Osteocyte (in vitro differentiated cells): Measurements from ENCODE around the gene NOP9. TPM values are rescaled to one million over a fixed set of nuclear protein-coding genes. Genes with fewer than 3 reads are reported as not detected.

Source experiments
- DNase-seq: peaks from one replicate; pipeline ENCODE4 v3.0.0; 2021; ENCODE audit warnings: mixed read lengths; ENCODE audit not compliant: unreplicated experiment; ENCODE audit errors: extremely low spot score
- H3K27ac Mint-ChIP-seq: one replicate; pipeline ENCODE4 v1.8.0; 2021; ENCODE audit warnings: mild to moderate bottlenecking, mixed read lengths; ENCODE audit not compliant: unreplicated experiment
- H3K27me3 Mint-ChIP-seq: one replicate; pipeline ENCODE4 v1.8.0; 2021; ENCODE audit warnings: mixed read lengths; ENCODE audit not compliant: unreplicated experiment
- H3K36me3 Mint-ChIP-seq: one replicate; pipeline ENCODE4 v1.8.0; 2021; ENCODE audit warnings: mixed read lengths; ENCODE audit not compliant: unreplicated experiment
- H3K4me1 Mint-ChIP-seq: one replicate; pipeline ENCODE4 v1.8.0; 2021; ENCODE audit warnings: mixed read lengths; ENCODE audit not compliant: unreplicated experiment
- H3K4me3 Mint-ChIP-seq: one replicate; pipeline ENCODE4 v1.8.0; 2021; ENCODE audit warnings: mild to moderate bottlenecking, moderate library complexity, mixed read lengths; ENCODE audit not compliant: unreplicated experiment
- H3K9me3 Mint-ChIP-seq: one replicate; pipeline ENCODE4 v1.8.0; 2021; ENCODE audit warnings: mixed read lengths; ENCODE audit not compliant: unreplicated experiment
- total RNA-seq: library from RNA; stranded (reverse); gene quantifications from 2 replicates; pipeline ENCODE4 v1.2.1, GENCODE V29; 2021
- TF ChIP-seq, protein P1 (sequence below): fragments of 200-600 bp; sonication (generic); IDR thresholded peaks from 2 replicates; pipeline ENCODE4 v1.5.0; 2021; ENCODE audit warnings: antibody characterized with exemption, mild to moderate bottlenecking, moderate library complexity

NOP9 gene
- total RNA-seq, 1 donor from 2014 or later: 28.2 TPM

DNA sequence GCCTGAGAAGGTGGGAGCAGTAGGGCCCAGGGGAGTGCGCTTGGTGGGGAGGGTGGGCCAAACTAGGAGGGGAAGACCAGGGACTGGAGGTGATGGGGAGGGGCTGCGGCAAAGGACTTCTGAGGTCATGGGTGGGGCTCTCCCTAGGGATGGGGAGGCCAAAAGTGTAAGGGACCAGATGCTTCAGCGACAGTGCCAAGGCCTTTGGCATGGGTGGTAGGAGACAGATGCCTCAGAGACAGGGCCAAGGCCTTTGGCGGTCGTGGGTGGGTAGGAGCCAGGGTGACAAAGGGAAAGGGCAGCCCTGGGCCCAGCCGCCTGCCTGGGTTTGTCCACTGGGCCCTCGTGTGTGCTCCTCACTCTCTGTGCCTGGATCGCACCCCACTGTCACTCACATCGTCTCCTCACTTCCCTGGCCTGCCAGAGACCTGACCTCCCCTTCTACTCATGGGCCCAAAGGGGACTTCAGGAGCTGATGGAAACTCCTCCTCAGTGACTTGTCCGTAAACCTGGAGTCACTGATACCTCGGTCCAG lies 15.1 kb upstream of the NOP9 start:
- Mint-ChIP-seq H3K4me1 (peaks cover 5% of the 10 kb centered on the region), H3K27me3 (no peaks in the 10 kb centered on the region), H3K4me3 (no peak overlapping the region), H3K9me3 (no peaks in the 10 kb centered on the region), H3K27ac (no peak overlapping the region), H3K36me3 (no peaks in the 10 kb centered on the region)
- TF ChIP-seq, protein P1, sequence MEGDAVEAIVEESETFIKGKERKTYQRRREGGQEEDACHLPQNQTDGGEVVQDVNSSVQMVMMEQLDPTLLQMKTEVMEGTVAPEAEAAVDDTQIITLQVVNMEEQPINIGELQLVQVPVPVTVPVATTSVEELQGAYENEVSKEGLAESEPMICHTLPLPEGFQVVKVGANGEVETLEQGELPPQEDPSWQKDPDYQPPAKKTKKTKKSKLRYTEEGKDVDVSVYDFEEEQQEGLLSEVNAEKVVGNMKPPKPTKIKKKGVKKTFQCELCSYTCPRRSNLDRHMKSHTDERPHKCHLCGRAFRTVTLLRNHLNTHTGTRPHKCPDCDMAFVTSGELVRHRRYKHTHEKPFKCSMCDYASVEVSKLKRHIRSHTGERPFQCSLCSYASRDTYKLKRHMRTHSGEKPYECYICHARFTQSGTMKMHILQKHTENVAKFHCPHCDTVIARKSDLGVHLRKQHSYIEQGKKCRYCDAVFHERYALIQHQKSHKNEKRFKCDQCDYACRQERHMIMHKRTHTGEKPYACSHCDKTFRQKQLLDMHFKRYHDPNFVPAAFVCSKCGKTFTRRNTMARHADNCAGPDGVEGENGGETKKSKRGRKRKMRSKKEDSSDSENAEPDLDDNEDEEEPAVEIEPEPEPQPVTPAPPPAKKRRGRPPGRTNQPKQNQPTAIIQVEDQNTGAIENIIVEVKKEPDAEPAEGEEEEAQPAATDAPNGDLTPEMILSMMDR: no peak
- no peak for DNase-seq

DNA sequence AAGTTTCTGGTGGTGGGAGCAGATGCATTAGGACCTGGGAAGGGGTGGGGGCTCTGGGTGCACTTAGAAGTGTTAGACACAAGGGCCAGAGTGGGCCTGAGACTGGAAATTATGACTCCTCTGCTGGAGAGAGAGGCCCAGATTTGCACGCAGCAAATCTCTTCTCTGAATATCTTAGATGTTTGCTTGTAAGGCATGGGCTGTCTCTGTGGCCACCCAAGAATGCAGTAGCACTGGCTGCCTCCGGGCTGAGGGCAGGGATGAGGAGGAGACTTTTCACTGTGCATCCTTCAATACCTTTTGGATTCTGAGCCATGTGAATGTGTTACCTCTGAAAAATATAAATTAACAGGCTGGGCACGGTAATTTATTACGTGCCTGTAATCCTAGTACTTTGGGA lies 14.3 kb upstream of the NOP9 start:
- H3K27me3 Mint-ChIP-seq: no peaks in the 10 kb centered on the region

DNA sequence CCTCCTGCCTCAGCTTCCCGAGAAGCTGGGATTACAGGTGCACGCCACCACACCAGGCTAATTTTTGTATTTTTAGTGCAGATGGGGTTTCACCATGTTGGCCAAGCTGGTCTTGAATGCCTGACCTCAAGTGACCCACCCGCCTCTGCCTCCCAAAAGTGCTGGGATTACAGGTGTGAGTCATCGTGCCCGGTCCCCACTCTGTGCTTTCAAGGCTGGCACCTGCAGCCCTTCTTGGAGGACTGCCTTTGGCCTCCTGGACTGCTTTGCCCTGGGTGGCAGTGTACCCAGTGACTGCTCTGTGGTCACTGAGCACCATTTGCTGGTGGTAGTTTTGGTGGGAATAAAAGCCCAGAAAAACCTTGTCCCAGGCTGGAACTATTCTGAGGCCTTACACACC lies 12.7 kb upstream of the NOP9 start:
- DNase-seq: no peak
- Mint-ChIP-seq H3K9me3 (no peaks in the 10 kb centered on the region), H3K27me3 (no peaks in the 10 kb centered on the region), H3K4me1 (peaks cover 5% of the 10 kb centered on the region), H3K27ac (no peak overlapping the region), H3K4me3 (no peak overlapping the region), H3K36me3 (peaks cover 11% of the 10 kb centered on the region)
- TF ChIP-seq, protein P1: no peak

More for the DNA sequence above, 14.3 kb upstream of the NOP9 start:
- no peak for DNase-seq
- Mint-ChIP-seq H3K27ac (no peak overlapping the region), H3K4me3 (no peak overlapping the region), H3K36me3 (peaks cover 1% of the 10 kb centered on the region), H3K9me3 (no peaks in the 10 kb centered on the region), H3K4me1 (peaks cover 5% of the 10 kb centered on the region)
- TF ChIP-seq, protein P1: no peak

DNA sequence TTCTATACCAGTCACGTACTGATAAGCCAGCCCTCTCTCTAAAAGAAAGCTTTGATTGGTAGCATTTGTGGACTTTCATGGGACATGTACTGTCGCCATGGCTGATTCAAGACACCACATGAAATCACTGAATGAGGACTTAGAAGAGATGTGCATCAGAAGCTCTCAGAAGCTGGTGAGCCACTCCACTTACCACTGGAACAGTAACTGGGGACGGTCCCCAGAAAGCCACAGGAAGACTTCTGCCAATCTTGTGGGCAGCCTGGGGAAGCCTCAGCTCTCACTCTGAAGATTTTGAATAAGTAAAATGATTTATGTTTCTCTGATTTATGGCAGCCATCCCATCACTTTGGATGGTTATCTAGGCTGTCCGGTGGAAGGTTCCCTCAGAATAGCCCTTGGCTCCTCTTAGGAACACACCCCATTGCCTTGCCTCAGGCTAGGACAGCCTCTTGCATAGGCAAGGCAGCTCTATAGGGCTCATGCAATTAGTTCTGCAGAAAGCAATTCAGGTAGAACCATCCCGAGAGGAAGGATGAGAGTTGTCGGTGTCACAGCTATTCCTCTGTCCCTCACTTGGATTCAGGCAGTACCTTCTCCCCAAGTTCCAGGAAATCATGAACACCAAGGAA lies 9.9 kb upstream of the NOP9 start:
- H3K9me3 Mint-ChIP-seq: no peaks in the 10 kb centered on the region
- peaks cover 16% of the 10 kb centered on the region for H3K36me3 Mint-ChIP-seq
- TF ChIP-seq, protein P1: no peak
- no peak overlapping the region for H3K4me3 Mint-ChIP-seq
- H3K27me3 Mint-ChIP-seq: no peaks in the 10 kb centered on the region
- no peak overlapping the region for H3K27ac Mint-ChIP-seq
- no peak for DNase-seq
- H3K4me1 Mint-ChIP-seq: no peaks in the 10 kb centered on the region

DNA sequence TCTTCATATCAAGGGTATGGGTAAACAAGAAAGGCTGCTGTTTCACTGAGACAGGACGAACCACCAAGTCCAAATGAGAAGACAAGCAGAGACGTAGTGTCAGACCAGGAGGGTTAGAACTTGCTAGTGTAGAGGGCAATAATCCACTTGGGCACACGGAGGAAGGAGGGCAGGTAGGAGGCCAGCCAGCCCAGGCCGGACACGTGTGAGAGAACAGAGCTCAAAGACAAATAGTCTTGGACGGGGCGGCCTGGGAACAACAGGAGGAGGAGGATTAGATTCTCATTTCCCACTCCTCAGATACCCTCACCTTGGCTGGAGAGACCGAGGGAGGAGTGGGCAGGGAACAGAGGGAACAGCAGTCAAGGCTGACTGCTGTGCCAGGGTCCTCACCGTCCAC lies 8.9 kb upstream of the NOP9 start:
- H3K27ac Mint-ChIP-seq: no peak overlapping the region
- peaks cover 1% of the 10 kb centered on the region for H3K4me1 Mint-ChIP-seq
- H3K4me3 Mint-ChIP-seq: no peak overlapping the region

More for the DNA sequence above, 8.9 kb upstream of the NOP9 start:
- Mint-ChIP-seq H3K27me3 (no peaks in the 10 kb centered on the region), H3K9me3 (no peaks in the 10 kb centered on the region), H3K36me3 (peaks cover 18% of the 10 kb centered on the region)
- DNase-seq: no peak
- TF ChIP-seq, protein P1: no peak
